ENCODE results near the gene SH3RF3. TPM values are rescaled to one million over a fixed set of nuclear protein-coding genes. Genes with fewer than 3 reads are reported as not detected.

SH3RF3 gene
- total and polyA plus RNA-seq, 9 of the 15 experiments (the other 6 are each of a cell fraction or from before 2014, with no cell fraction given), result 0.02 TPM; not detected in 8

GRCh38 chr2:109275120-109276012 lies 146.4 kb downstream of the SH3RF3 start (continued):
- peak; percentile 59; the same call in 1 of the 2 replicates for TF ChIP-seq MGA (IDR thresholded peaks at IDR 0.05)
- no peak for TF ChIP-seq FOXO4 (CRISPR knock-in tag; IDR thresholded peaks at IDR 0.05)
- no peak for TF ChIP-seq ZNF347 (CRISPR knock-in tag; IDR thresholded peaks at IDR 0.05; ENCODE audit: low read depth)
- peak; percentile 32; the same call in 1 of the 2 replicates for TF ChIP-seq RNF2 (IDR thresholded peaks at IDR 0.05)
- no peak for TF ChIP-seq EZH2 (IDR thresholded peaks at IDR 0.05; ENCODE audit: borderline replicate concordance, low read depth, low read length)
- peak; percentile 86; the same call in 1 of the 2 replicates for TF ChIP-seq ZNF766 (CRISPR knock-in tag; conservative IDR thresholded peaks at IDR 0.05)
- peak; percentile 85 for TF ChIP-seq NFE2 (IDR thresholded peaks at IDR 0.05; ENCODE audit: low read depth)
- peak; percentile 22; the same call in 1 of the 2 replicates for TF ChIP-seq CEBPB (tag; IDR thresholded peaks at IDR 0.05)
- peak; percentile 32; the same call in 1 of the 2 replicates for TF ChIP-seq MAFK (IDR thresholded peaks at IDR 0.05; ENCODE audit: low read length)
- TF ChIP-seq ZNF175 (CRISPR knock-in tag; IDR thresholded peaks at IDR 0.05; ENCODE audit: low read depth), result peak; percentile 95
